HG03097 (cell line): ENCODE measurements around the gene CEBPA.

Source experiments
- ATAC-seq: cut with Tn5 transposase; IDR thresholded peaks from one replicate; pipeline ENCODE4 v1.9.1; 2021; ENCODE audit not compliant: unreplicated experiment, low FRiP score

The CEBPA gene

DNA sequence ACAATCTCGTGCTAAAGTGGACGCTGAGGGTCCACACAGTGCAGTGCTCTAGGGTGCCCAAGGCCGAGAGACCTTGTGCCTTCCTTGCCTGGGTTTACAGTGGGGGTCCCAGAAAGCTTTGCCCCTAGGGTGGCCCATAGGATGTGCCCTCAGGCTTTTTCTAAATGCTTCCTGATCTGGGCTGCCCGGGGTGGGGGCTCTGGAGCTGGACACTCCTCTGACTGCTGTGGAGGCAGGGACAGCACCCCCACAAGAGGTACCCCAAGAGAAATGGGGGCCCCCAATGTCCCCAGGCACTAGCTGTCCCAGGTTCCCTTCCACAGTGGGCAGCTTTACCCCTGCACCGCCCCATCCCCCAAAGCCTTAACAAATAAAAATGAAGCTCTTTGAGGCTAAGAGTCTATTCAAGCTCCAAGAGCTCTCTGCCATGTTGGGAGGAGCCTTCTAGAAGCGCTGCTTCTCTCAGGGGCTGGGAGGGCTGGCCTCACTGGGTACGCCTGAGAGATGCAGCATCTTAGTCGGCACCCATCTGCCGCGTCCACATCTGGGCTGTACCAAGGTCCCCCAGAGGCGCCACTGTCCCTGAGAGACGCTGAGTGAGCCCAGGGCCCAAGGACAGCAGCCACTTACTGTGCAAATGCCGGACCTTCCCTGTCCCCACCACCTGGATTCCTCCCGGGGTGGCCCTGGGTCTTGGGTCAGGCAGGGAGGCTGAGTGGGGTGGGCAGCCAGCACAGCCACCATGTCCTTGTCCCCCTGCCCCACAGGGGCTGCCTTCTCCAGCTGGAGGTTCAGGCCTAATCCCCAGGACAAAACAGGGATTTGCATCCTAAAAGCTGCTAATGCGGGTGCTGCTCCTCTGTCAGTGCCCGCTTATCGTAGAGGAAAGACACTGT is 27.4 kb downstream of the CEBPA start:
- no peak for ATAC-seq

DNA sequence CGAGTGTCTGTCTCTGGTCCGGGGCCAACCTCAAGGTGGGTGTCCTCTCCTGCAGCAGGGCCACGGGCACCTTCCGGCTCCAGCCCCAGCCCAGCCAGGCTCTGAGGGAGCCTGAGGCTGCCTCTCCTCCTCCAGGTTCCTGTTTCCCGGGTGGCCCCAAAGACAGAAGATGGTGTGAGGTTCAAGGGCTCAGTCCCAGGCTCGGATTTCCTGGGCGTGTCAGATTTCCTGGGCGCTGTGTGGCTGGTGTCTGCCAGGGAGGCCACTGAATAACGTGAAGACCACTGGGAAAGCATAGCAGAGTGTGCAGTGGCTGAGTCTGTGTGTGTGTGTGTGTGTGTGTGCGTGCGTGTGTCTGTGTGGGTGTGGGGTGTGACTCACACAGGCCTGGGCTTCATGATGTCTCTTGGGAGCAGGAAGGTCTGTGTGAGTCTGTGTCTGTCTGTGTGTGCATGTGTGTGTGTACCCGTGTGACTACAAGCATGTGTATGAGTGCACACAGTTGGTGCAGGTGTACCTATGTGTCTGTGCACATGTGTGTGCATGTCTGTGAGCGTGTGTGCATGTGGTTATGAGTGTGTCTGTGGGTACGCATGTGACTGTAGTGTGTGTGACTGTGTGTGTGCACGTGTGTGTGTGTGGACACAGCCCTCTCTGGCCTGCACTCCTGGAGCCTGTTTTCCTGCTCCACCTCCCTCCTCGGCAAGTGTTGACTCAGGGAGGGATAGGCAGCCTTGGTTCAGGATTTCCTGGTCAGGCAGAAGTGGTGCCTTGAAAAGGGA is 28.3 kb downstream of the CEBPA start:
- ATAC-seq, result no peak

DNA sequence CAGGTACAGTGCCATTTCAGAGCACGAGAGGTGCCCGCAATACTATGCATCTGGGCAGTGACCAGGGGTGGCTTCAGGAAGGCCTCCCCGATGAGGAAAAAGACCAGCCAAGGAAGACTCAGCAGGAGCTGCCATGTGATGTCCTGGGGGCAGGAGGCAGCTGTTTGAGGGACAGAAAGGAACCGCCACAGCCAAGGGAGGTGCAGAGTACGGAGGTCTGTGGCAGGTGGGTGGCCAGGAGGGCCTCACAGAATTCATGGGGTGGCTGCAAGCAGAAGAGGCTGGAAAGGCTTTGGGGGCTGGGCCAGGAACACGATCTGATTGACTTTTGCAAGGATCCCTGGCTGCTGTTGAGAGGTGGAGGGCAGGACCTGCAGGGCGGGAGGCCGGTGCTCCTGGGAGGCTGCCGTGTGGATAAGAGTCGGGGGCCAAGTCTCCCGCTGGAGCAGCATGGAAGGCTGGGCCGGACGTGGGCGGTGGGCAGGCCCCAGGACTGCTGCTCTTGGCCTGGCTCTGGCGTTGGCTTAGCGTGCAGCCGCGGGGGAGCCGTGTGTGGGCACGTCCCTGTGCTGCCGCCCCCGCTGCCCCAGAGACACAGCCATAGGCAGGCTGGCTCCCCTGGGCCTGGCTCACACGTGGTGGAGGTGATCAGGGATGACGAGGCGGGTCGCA is 29.1 kb downstream of the CEBPA start:
- no peak for ATAC-seq

GRCh38 chr19:33271246-33272021 is 30.9 kb downstream of the CEBPA start:
- no peak for ATAC-seq

DNA sequence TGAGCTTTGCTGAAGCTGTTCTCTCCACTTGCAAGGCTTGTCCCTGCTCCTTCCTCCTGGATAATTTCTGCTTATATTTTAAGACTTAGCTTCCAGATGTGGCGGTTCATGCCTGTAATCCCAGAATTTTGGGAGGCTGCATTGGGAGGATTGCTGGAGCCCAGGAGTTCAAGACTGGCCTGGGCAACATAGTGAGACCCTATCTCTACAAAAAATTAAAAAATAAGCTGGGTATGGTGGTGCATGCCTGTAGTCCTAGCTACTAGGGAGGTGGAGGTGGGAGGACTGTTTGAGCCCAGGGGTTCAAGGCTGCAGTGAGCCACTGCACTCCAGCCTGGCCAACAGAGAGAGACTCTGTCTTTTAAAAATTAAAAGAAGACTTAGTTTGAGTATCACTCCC is 31.6 kb downstream of the CEBPA start:
- ATAC-seq, result no peak

GRCh38 chr19:33269016-33269415 is 33.3 kb downstream of the CEBPA start:
- no peak for ATAC-seq

GRCh38 chr19:33268162-33268991 is 34.0 kb downstream of the CEBPA start:
- no peak for ATAC-seq

- ATAC-seq, result no peak
Measured at GRCh38 chr19:33267706-33268105, 34.6 kb downstream of the CEBPA start.

GRCh38 chr19:33266974-33267484 is 35.3 kb downstream of the CEBPA start:
- ATAC-seq, result no peak

DNA sequence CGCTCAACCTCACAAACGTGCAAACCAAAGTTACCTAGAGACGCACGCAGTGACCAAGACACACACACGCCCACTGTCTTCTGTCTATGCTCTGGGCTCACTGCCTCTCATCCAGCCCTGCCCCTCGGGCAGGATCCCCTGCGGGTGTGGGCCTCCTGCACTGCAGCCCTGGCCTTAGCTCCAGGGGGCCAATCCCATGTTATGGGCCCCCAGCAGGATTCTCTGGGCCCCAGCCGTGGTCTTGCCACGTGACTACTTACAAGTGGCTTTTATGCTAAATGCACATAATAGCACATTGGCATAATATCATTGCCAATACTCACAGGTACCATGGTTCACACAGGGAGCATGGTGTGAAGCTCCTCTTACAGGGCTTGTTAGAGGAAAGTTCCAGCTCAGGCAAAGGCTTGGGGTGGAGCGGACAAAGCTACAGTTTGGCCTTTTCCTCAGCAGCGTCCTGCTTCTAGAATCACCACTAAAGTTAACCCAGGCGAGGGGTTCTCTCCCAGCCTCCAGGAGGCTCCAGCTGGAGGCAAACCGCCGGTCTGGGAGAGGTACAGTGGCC is 37.4 kb downstream of the CEBPA start:
- no peak for ATAC-seq

DNA sequence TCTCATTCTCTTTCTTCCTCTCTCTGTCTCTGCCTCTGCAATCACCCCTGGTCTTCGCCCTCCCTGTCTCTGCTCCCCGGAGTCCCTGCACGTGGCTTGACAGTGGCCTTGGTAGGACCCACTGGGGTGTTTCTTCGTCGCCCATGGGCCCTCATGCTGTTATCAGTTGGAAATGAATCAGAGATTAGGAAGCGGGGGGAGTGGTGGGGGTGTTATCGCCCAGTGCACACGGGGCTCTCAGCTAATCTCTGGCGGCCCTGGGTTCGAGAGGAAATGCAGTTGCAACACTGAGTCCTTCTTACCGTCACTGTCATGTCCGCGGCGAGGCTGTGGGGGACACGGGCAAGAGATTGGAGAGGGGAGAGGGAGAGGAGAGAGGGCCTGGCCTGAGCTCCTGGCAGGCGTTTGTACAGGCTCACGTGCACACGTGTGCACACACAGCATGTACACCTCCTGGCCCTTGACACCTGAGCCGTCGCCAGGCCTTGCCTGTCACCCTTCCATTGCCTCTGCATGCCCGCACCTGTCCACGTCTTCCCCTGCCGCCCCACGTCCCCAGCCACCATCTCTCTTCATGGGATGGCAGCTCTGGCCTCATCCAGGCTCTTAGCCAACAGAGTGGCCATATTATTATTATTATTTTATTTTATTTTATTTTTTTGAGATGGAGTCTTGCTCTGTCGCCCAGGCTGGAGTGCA is 38.9 kb downstream of the CEBPA start:
- ATAC-seq, result no peak

- ATAC-seq, result no peak
Measured at GRCh38 chr19:33261511-33262189, 40.7 kb downstream of the CEBPA start.

GRCh38 chr19:33260628-33261418 is 41.5 kb downstream of the CEBPA start:
- no peak for ATAC-seq

- no peak for ATAC-seq
Measured at GRCh38 chr19:33259539-33259938, 42.8 kb downstream of the CEBPA start.

DNA sequence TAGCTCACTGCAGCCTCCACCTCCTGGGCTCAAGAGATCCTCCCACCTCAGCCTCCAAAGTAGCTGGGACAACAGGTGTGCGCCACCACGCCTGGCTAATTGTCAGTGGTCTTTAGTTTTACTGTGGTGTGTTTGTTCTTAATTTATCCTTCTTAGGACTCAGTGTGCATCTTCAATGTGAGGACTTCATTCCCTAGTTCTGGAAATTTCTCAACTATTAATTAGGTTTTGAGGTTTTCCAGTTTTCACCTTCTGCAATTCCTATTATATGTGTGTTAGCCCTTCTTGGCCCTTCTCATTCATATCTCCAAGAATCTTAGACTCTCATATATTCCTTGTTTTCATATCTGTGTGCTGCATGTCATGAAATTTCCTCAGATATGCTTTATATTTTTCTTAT is 44.5 kb downstream of the CEBPA start:
- ATAC-seq, result no peak

- ATAC-seq, result no peak
Measured at GRCh38 chr19:33256261-33256660, 46.1 kb downstream of the CEBPA start.

DNA sequence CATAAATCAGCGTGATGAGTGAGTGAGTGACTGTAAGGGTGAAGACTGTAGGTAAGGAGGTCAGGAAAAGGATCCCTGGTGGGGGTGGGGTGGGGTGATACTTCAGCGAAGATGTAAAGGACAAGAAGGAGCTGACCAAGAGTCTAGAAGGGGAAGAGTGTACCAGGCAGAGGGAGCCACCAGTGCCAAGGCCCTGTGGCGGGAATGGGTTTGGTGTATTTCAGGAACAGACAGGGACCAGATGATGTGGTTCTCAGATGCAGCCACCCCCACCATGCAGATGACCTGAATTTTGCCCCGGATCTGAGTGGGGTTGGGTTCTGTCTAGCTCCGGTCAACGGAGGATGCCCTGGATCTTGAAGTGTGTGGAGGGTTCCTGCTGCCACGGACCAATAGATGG is 46.6 kb downstream of the CEBPA start:
- ATAC-seq, result no peak
